ENCODE data around the gene ZNF302.

DNA sequence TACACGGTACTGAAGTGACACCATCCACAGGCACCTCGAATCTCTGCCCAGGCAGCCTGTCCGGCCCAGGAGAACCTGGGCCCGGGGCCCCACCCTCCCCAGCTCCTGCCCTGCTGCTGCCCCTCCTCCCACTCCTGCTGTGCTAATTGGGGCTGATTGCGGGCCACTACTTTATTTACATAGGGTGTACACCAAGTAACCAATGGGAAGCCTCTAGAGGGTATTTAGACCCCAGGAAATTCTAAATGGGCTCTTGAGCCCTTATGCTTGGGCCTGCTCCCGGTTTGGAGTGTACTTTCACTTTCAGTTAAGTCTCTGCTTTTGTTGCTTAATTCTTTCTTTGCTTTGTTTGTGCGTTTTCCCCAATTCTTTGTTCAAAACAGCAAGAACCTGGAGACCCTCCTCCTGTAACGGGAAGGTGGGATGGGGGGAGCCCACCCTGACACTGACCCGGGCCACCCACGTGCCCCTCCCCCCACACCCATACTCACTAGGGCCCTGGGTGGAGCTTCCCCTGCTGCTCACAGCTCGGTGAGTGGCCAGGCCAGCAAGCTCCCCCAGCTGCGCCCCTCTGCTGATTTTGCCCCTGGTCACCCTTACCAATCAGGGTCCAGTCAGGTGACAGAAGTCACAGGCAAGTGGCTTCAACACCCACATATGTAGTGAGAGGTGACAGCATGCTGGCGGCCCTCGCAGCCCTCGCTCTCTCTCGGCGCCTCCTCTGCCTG lies 10.0 kb upstream of the ZNF302 start:
- no peak for TF ChIP-seq EZH2 (IDR thresholded peaks at IDR 0.05; ENCODE audit: low read length, unreplicated experiment)
- TF ChIP-seq, protein P1, sequence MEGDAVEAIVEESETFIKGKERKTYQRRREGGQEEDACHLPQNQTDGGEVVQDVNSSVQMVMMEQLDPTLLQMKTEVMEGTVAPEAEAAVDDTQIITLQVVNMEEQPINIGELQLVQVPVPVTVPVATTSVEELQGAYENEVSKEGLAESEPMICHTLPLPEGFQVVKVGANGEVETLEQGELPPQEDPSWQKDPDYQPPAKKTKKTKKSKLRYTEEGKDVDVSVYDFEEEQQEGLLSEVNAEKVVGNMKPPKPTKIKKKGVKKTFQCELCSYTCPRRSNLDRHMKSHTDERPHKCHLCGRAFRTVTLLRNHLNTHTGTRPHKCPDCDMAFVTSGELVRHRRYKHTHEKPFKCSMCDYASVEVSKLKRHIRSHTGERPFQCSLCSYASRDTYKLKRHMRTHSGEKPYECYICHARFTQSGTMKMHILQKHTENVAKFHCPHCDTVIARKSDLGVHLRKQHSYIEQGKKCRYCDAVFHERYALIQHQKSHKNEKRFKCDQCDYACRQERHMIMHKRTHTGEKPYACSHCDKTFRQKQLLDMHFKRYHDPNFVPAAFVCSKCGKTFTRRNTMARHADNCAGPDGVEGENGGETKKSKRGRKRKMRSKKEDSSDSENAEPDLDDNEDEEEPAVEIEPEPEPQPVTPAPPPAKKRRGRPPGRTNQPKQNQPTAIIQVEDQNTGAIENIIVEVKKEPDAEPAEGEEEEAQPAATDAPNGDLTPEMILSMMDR (conservative IDR thresholded peaks at IDR 0.05; ENCODE audit: low read depth, low read length): no peak
- no peak for TF ChIP-seq EZH2phosphoT487 (IDR thresholded peaks at IDR 0.05; ENCODE audit: borderline replicate concordance, low read length)

All from PC-3 (cell line).